BJ (cell line): ENCODE results near the gene YAF2. TPM values are rescaled to one million over a fixed set of nuclear protein-coding genes. Genes with fewer than 3 reads are reported as not detected.

Experiments
- CTCF ChIA-PET: fragments of 350-600 bp; formaldehyde crosslinking; extraction: SDS; loops from one replicate; lab custom pipeline; 2021; ENCODE audit warnings: antibody characterized with exemption, inconsistent platforms; lab: Yijun Ruan, JAX
- POLR2A ChIA-PET: fragments of 300-600 bp; sonication (Branson Sonifier 250); formaldehyde crosslinking; extraction: SDS; loops from one replicate; lab custom pipeline; 2021; ENCODE audit warnings: antibody characterized with exemption; lab: Charles Lee
- DNase-seq: peaks from one replicate; pipeline ENCODE4 v3.0.0-alpha.2; 2011; ENCODE audit warnings: low read depth
- H3K27me3 ChIP-seq: 2 replicates; pipeline ENCODE4 v1.6.0; 2011; ENCODE audit warnings: low read length; ENCODE audit not compliant: control insufficient read depth, insufficient read depth
- H3K36me3 ChIP-seq: 2 replicates; pipeline ENCODE4 v1.5.1; 2011; ENCODE audit warnings: low read length; ENCODE audit not compliant: control insufficient read depth, insufficient read depth
- H3K4me3 ChIP-seq: 2 replicates; pipeline ENCODE4 v1.5.1; 2011; ENCODE audit warnings: low read depth, mild to moderate bottlenecking, control low read depth, low read length
- polyA plus RNA-seq: library from polyadenylated mRNA; depleted of rRNA; stranded (reverse); fragments of >200 nt; gene quantifications from 2 replicates; pipeline ENCODE4 v1.2.3, GENCODE V29; 2011
- TF ChIP-seq, protein P1 (sequence below): IDR thresholded peaks from 2 replicates; pipeline ENCODE4 v1.5.1; 2011; ENCODE audit warnings: low read depth, mild to moderate bottlenecking, control low read depth, inconsistent platforms, low read length, moderate library complexity; ENCODE audit not compliant: insufficient read depth

The YAF2 gene
- polyA plus RNA-seq, 1 experiment, result 10.0 TPM

DNA sequence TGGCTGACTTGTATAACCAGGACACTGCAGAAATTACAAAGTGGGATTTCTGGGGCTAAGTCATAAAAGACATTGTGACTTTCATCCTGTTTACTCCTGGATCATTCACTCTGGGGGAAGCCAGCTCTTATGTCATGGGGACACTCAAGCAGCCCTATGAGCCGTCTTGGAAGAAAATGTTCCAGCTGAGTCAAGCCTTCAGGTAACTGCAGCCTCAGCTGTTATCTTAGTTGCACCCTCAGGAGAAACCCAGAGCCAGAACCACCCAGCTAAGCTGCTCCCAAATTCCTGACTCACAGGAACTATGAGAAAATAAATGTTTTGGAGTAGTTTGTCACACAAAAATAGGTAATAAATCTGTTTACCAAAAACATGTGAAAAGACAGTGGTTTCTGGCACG is 50.2 kb downstream of the YAF2 start:
- Histone ChIP-seq H3K27me3 (no peaks in the 10 kb centered on the region), H3K4me3 (no peak overlapping the region), H3K36me3 (peaks cover 2% of the 10 kb centered on the region)
- CTCF ChIA-PET, result no interaction called here
- TF ChIP-seq, protein P1, sequence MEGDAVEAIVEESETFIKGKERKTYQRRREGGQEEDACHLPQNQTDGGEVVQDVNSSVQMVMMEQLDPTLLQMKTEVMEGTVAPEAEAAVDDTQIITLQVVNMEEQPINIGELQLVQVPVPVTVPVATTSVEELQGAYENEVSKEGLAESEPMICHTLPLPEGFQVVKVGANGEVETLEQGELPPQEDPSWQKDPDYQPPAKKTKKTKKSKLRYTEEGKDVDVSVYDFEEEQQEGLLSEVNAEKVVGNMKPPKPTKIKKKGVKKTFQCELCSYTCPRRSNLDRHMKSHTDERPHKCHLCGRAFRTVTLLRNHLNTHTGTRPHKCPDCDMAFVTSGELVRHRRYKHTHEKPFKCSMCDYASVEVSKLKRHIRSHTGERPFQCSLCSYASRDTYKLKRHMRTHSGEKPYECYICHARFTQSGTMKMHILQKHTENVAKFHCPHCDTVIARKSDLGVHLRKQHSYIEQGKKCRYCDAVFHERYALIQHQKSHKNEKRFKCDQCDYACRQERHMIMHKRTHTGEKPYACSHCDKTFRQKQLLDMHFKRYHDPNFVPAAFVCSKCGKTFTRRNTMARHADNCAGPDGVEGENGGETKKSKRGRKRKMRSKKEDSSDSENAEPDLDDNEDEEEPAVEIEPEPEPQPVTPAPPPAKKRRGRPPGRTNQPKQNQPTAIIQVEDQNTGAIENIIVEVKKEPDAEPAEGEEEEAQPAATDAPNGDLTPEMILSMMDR, result no peak
- POLR2A ChIA-PET, result no interaction called here
- DNase-seq, result no peak

- TF ChIP-seq, protein P1, result no peak
- ChIA-PET POLR2A (no interaction called here), CTCF (no interaction called here)
- H3K27me3 ChIP-seq, result no peaks in the 10 kb centered on the region
- no peaks in the 10 kb centered on the region; the same call in 1 of the 2 replicates for H3K36me3 ChIP-seq
- H3K4me3 ChIP-seq, result no peak overlapping the region
- DNase-seq, result no peak
These were observed 51.3 kb downstream of the YAF2 start for GRCh38 chr12:42186793-42187192.

- Histone ChIP-seq H3K27me3 (no peaks in the 10 kb centered on the region), H3K4me3 (no peak overlapping the region), H3K36me3 (peaks cover 4% of the 10 kb centered on the region)
- TF ChIP-seq, protein P1, result no peak
- POLR2A ChIA-PET, result no interaction called here
- CTCF ChIA-PET, result no interaction called here
- DNase-seq, result no peak
These were observed 55.7 kb downstream of the YAF2 start for GRCh38 chr12:42182394-42182793.

GRCh38 chr12:42180990-42181596 is 57.0 kb downstream of the YAF2 start:
- no peak for DNase-seq

DNA sequence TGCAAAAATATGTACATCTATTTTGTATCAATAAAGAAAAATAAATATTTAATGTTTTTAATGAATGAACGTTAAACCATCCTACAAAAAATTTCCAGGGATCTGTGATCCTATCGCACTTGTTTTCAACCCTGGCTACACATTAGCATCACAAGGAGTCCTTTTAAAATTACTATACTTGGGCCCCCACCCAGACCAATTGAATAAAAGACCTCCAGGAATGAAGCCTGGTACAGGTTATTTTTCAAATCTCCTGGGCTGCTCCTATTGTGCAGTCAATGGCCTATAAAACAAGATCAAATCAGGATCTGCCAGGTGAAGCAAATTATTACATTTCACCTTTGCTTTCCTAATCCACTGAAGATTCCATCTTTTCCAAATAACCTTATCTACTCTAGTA is 59.9 kb downstream of the YAF2 start:
- ChIA-PET CTCF (interaction anchor here (0.6 kb wide), 1 partner anchor 851 kb away, joined by 4 read pairs; no protein-coding TSS in a partner anchor), POLR2A (no interaction called here)
- DNase-seq, result no peak
- Histone ChIP-seq H3K27me3 (no peaks in the 10 kb centered on the region), H3K36me3 (peaks cover 4% of the 10 kb centered on the region), H3K4me3 (no peak overlapping the region)
- TF ChIP-seq, protein P1, result no peak

More at GRCh38 chr12:42180990-42181596, 57.0 kb downstream of the YAF2 start:
- Histone ChIP-seq H3K4me3 (no peak overlapping the region), H3K27me3 (no peaks in the 10 kb centered on the region), H3K36me3 (peaks cover 4% of the 10 kb centered on the region)
- TF ChIP-seq, protein P1, result no peak
- ChIA-PET CTCF (interaction anchor here (0.9 to 1.0 kb wide), 2 partner anchors 11 to 12 kb away, joined by 3 read pairs; no protein-coding TSS in a partner anchor), POLR2A (no interaction called here)
